GM18505 (cell line): ENCODE measurements around the gene LMCD1.

Source experiments
- ATAC-seq: cut with Tn5 transposase; IDR thresholded peaks from one replicate; pipeline ENCODE4 v1.9.1; 2021; ENCODE audit not compliant: unreplicated experiment
- POLR2A ChIP-seq: IDR thresholded peaks from 4 replicates; pipeline ENCODE4 v1.6.1; 2011; ENCODE audit warnings: borderline replicate concordance; ENCODE audit not compliant: insufficient read depth, insufficient read length; ENCODE audit errors: extremely low read depth

Gene LMCD1

GRCh38 chr3:8470801-8471200, 30.8 kb upstream of the LMCD1 start:
- no peak for ATAC-seq
- TF ChIP-seq POLR2A: no peak

DNA sequence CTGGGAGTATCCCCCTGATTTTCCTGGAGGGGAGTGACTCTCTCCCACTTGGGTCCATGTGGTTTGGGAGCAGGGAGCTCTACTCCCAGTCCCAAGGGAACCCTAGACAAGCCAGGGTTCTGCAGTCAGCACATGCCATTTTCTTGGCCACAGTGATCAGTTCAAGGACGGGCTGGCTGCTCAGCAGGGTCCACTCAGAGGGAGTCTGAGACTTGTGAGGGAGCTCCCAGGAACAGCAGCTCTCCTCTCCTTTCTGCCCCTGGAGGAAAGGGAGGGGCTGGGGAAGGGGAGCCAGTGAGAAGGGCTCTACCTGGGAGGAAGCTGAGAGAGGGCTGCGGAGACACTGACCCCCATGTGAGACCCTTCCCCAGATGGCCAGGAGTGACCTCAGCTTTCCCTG, 29.1 kb upstream of the LMCD1 start:
- no peak for ATAC-seq
- TF ChIP-seq POLR2A: no peak

DNA sequence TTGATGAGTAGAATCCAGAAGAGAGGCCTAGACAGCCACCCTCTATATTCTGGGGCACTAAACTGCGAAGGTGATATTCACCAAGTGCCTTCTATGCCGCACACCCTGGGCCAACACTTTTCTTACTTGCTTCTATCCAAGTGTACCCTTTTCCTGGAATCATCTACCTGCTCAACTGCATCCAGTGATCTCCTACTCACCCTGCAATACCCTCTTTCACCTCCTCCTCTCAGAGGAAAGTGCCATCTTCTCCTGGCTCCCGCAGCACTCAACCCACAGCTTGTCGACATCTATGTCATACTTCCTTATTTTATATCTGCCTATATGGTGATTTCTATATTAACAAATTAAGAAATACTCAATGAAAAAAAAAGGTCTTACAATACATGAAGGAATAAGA, 28.6 kb upstream of the LMCD1 start:
- no peak for TF ChIP-seq POLR2A
- no peak for ATAC-seq

DNA sequence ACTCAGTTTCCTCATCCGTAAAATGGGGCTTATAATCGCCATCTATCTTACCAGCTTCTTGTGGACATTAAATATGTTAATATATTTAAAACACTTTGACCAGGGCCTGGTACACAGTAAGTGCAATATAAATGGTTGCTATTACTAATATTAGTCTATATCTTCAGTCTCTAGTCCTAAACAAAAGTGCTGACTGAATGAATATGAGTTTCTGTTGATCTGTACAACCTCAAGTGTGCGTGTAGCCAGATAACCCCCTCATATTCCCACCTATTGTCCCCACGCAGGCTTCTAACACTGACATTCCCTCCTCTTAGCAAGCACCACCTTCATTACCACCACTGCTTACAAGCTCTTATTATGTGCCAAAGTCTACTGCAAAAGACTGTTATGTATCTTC, 27.6 kb upstream of the LMCD1 start:
- no peak for TF ChIP-seq POLR2A
- no peak for ATAC-seq

DNA sequence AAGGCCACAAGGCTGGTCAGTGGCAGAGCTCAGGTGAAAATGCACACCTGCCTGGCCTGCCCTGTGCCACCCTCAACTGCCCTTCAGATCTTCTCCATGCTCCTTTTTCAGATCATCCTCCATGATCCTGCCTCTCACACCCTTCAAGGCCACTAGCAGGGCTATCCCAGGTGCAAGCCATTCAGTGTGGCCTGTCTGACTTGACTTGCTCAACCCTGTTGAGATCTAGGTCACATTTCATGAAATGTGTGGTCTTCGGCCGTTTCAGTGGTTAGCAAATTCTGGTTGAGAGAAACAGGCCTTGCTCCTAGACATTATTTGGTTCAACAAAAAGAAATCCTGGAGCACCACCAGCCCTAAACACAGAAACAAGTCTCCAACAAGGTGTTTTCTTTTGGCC, 26.6 kb upstream of the LMCD1 start:
- ATAC-seq: no peak
- TF ChIP-seq POLR2A: no peak

- ATAC-seq: no peak
- no peak for TF ChIP-seq POLR2A
Measured at GRCh38 chr3:8480699-8481098, 20.9 kb upstream of the LMCD1 start.

DNA sequence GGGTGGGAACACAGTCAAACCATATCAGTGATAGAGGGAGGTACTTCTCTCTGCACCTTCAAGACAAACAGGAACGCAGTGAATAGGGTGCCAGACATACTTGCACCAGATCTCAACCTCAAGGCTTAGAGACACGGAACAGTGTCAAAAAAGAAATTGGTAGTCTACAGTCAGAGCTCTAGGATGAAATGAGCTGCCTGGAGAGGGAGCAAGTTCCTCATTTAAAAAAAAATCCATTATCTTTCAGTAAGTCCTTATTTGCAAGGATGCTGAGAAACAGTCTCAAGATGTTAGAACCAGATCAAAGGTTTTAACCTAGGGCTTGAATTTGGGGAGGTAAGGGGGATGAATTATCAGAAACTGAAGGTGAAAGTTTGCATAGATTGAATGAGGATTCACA, 20.2 kb upstream of the LMCD1 start:
- no peak for TF ChIP-seq POLR2A
- ATAC-seq: no peak

DNA sequence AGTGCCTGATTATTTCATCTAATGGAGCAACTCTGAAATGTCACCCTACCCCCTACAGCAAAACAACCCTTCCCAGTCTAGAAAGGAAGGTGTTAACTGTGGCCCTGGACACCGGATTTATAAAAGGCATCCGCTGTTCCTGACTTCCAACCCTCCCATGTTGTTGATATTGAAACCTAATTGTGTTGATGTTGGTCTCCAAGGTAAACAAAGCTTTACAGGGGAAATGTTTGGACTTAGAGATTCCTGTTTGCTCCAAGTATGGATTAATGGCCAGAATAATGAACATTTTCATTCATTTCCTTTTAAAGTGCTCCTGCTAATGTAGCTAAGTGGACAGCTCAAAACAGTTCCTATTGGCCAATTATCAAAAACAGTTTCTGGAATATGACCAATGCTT, 19.4 kb upstream of the LMCD1 start:
- no peak for TF ChIP-seq POLR2A
- ATAC-seq: no peak

DNA sequence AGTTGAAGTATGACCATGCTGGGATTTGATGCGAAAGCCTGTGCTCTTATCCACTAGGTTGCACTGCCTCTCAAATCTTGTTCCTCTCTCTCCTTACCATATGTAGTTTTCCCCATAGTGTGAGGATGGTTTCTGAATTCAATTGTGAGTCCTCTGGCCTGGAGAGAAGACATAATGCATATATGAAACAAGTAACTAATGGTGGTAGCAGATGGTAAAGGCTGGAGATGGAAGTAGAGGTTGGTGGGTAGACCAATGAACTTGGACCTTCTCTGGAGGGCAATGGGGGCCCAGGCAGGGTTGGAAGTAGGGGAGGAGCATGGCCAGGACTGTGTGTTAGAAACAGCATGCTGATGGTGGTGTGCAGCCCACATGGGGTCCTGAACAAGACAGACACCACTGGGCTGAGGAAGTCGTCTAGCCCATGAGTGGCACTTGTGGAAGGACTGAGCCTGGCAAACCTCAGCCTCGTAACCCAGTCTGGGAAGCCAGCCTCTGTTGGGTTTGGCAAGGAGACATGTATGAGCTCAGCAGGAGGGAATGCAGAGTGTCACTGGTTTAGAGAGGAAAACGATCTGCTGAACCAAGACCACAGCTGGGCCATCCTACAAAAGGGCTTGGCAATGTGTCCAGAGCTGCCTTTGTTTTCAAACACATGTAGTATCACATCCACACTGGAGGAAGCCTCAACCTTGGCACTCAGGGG, 18.5 kb upstream of the LMCD1 start:
- ATAC-seq: no peak
- no peak for TF ChIP-seq POLR2A

DNA sequence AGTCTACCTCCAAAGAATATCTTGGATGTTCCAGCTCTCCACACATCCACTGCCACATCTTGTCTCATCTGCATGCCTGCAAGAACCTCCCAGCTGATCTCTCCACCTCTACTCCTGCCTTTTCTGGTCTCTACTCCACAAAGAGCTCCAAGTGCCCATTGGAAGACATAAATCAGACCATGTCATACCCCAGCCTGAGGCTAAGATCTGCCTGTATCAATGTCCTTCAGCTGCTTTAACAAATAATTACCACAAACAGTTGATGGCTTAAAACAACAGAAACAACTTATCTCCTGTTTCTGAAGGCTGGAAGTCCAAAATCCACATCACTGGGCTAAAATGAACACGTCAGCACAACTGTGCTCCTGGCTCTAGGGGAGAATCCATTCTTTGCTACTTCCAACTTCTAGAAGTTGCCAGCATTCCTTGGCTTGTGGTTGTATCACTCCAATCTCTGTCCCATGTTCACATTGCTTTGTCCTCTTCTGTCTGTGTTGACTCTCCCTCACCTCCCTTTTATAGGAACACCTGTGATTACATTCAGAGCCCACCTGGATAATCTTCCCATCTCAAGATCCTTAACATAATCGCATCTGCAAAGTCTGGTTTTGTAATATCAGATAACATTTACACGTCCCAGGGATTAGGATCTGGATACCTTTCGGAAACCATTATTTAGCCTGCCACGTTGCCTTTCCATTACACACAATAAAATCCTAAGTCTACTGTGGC, 17.0 kb upstream of the LMCD1 start:
- TF ChIP-seq POLR2A: no peak
- ATAC-seq: no peak

- no peak for ATAC-seq
Measured at GRCh38 chr3:8485141-8485870, 16.3 kb upstream of the LMCD1 start.

DNA sequence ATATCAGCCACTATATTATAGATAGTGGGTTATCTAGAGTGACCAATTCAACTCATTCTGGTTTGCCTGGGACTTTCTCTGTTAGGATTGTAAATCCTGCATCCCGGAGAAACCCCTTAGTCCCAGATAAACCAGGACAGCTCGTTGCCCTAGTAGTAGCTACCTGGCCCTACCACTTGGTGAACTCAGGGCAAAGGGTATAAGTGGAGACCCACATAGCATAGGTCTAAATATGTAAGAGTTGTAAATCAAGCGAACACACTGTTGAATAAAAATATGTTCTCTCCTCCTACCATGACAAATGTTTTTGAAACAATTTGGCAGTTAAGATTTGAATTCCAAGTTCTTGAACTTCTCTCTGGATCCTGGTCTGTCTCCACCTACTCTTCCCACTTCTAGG, 15.7 kb upstream of the LMCD1 start:
- no peak for ATAC-seq

More at GRCh38 chr3:8485141-8485870, 16.3 kb upstream of the LMCD1 start:
- TF ChIP-seq POLR2A: no peak

DNA sequence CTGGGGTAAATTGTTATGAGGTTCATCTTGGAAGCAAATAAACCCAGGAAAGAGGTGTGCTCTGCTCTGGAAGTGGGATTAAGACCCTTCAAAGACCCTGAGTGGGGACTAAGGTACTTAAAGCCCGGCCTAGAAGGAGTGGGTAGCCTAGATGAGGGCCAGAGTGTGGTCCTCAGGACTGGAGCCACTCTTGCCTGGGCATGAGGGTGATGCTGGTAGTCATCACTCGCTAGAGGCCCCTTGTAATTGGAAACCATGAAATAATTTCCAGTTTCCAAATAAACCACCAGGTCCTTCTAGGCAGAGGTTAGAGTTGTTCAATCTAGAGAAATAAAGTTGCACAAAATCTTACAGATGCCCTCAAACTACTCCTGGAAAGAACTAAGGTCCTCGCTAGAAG, 15.2 kb upstream of the LMCD1 start:
- no peak for ATAC-seq
- no peak for TF ChIP-seq POLR2A

More for the DNA sequence above, 15.7 kb upstream of the LMCD1 start:
- no peak for TF ChIP-seq POLR2A

- no peak for TF ChIP-seq POLR2A
- ATAC-seq: no peak
Measured at GRCh38 chr3:8486936-8487335, 14.7 kb upstream of the LMCD1 start.
